GM23338 (cell line): ENCODE results near the gene RPS4Y2. TPM values are rescaled to one million over a fixed set of nuclear protein-coding genes. Genes with fewer than 3 reads are reported as not detected.

Experiments used
- ATAC-seq: fragments of 200-7000 bp; cut with Tn5 transposase; 3 replicates; pipeline ENCODE4 v1.9.1; 2020
- DNase-seq: peaks from one replicate; pipeline ENCODE4 v3.0.0-alpha.2; 2015; ENCODE audit warnings: low spot score
- H2AFZ ChIP-seq: fragments of 200-600 bp; sonication (generic); 2 replicates; pipeline ENCODE4 v1.8.0; 2016; ENCODE audit warnings: antibody characterized with exemption, mild to moderate bottlenecking, moderate library complexity
- H3F3A ChIP-seq: fragments of 200-600 bp; sonication (generic); replicated peaks from 2 replicates; pipeline ENCODE4 v1.8.0; 2017; ENCODE audit warnings: antibody characterized with exemption, mixed run types, low read depth
- H3K27ac ChIP-seq: fragments of 200-600 bp; sonication (generic); 2 replicates; pipeline ENCODE4 v1.6.1; 2016; ENCODE audit warnings: low read depth
- H3K27me3 ChIP-seq: fragments of 200-600 bp; sonication (generic); 2 replicates; pipeline ENCODE4 v1.8.0; 2016; ENCODE audit warnings: mild to moderate bottlenecking, mixed run types, moderate library complexity; ENCODE audit not compliant: insufficient read depth
- H3K36me3 ChIP-seq: fragments of 200-600 bp; sonication (generic); 2 replicates; pipeline ENCODE4 v1.8.0; 2016; ENCODE audit warnings: mild to moderate bottlenecking; ENCODE audit not compliant: insufficient read depth
- H3K4me1 ChIP-seq: fragments of 200-600 bp; sonication (generic); 2 replicates; pipeline ENCODE4 v1.8.0; 2016; ENCODE audit warnings: mild to moderate bottlenecking, moderate library complexity; ENCODE audit not compliant: insufficient read depth
- H3K4me2 ChIP-seq: fragments of 200-600 bp; sonication (generic); 2 replicates; pipeline ENCODE4 v1.7.1; 2017; ENCODE audit warnings: mixed run types
- H3K4me3 ChIP-seq: fragments of 200-600 bp; sonication (generic); 2 replicates; pipeline ENCODE4 v1.6.1; 2016; ENCODE audit warnings: mixed run types
- H3K79me2 ChIP-seq: fragments of 200-600 bp; sonication (generic); replicated peaks from 2 replicates; pipeline ENCODE4 v1.8.0; 2017; ENCODE audit warnings: mild to moderate bottlenecking; ENCODE audit not compliant: insufficient read depth
- H3K9me2 ChIP-seq: fragments of 200-600 bp; sonication (generic); 2 replicates; pipeline ENCODE4 v1.8.0; 2017; ENCODE audit not compliant: insufficient read depth
- H4K20me1 ChIP-seq: fragments of 200-600 bp; sonication (generic); replicated peaks from 2 replicates; pipeline ENCODE4 v1.8.0; 2017; ENCODE audit warnings: mild to moderate bottlenecking; ENCODE audit not compliant: insufficient read depth
- H3K27ac Mint-ChIP-seq: 2 replicates; pipeline ENCODE4 v1.8.0; 2020; ENCODE audit warnings: inconsistent platforms, mild to moderate bottlenecking, moderate library complexity, mixed read lengths
- H3K27me3 Mint-ChIP-seq: 3 replicates; pipeline ENCODE4 v1.8.0; 2022; ENCODE audit warnings: low read depth, mild to moderate bottlenecking, moderate library complexity, mixed read lengths, inconsistent platforms; ENCODE audit not compliant: insufficient read depth, poor library complexity
- H3K36me3 Mint-ChIP-seq: 3 replicates; pipeline ENCODE4 v1.8.0; 2021; ENCODE audit warnings: low read depth, mild to moderate bottlenecking, inconsistent platforms, moderate library complexity, mixed read lengths
- H3K4me1 Mint-ChIP-seq: 3 replicates; pipeline ENCODE4 v1.8.0; 2020; ENCODE audit warnings: mild to moderate bottlenecking, inconsistent platforms, mixed read lengths
- H3K4me3 Mint-ChIP-seq: 3 replicates; pipeline ENCODE4 v1.8.0; 2021; ENCODE audit warnings: moderate library complexity, mild to moderate bottlenecking, inconsistent platforms, mixed read lengths
- H3K9me3 Mint-ChIP-seq: 3 replicates; pipeline ENCODE4 v1.8.0; 2020; ENCODE audit warnings: moderate library complexity, mild to moderate bottlenecking, inconsistent platforms, mixed read lengths
- CTCF ChIP-seq, 2 experiments: fragments of 200-600 bp in 1 of 2; sonication (generic) in 1 of 2; conservative IDR thresholded peaks; 2 replicates each; pipeline versions ENCODE4 v1.5.1 to v1.6.1; 2016 to 2017; ENCODE audit warnings: antibody characterized with exemption in 2 of 2, low read depth in 2 of 2, mild to moderate bottlenecking in 2 of 2, moderate library complexity in 1 of 2
- EZH2 ChIP-seq: fragments of 200-600 bp; sonication (generic); IDR thresholded peaks from one replicate; pipeline ENCODE4 v1.8.0; 2017; ENCODE audit warnings: antibody characterized with exemption, mild to moderate bottlenecking, low read depth; ENCODE audit not compliant: unreplicated experiment
- EZH2phosphoT487 ChIP-seq: fragments of 200-600 bp; sonication (generic); IDR thresholded peaks from one replicate; pipeline ENCODE4 v1.8.1; 2018; ENCODE audit warnings: antibody characterized with exemption; ENCODE audit not compliant: unreplicated experiment
- JUNB ChIP-seq: IDR thresholded peaks from one replicate; pipeline ENCODE4 v1.6.1; 2016; ENCODE audit warnings: antibody characterized with exemption; ENCODE audit not compliant: unreplicated experiment
- POLR2AphosphoS5 ChIP-seq: IDR thresholded peaks from 2 replicates; pipeline ENCODE4 v1.6.1; 2016; ENCODE audit warnings: antibody characterized with exemption, low read depth
- REST ChIP-seq: IDR thresholded peaks from one replicate; pipeline ENCODE4 v1.6.1; 2018; ENCODE audit warnings: antibody characterized with exemption; ENCODE audit not compliant: unreplicated experiment
- STAT1 ChIP-seq: IDR thresholded peaks from one replicate; pipeline ENCODE4 v1.6.1; 2016; ENCODE audit warnings: antibody characterized with exemption; ENCODE audit not compliant: unreplicated experiment
- ZNF114 ChIP-seq: fragments of 250-450 bp; sonication (Bioruptor Pico); IDR thresholded peaks from 2 replicates; pipeline ENCODE4 v1.5.0; 2020; ENCODE audit warnings: mild to moderate bottlenecking, moderate library complexity
- polyA plus RNA-seq: library from polyadenylated mRNA; unstranded; fragments of >200 nt; fragmentation: Nextera tagmentation; extraction: Ambion mirVana; gene quantifications from 2 replicates; pipeline ENCODE4 v1.2.1, GENCODE V29; 2016
- total RNA-seq: library from RNA; depleted of rRNA; stranded (reverse); fragments of >200 nt; shearing (Covaris generic); gene quantifications from 2 replicates; pipeline ENCODE4 v1.2.3, GENCODE V29; 2014
- TF ChIP-seq, protein P1 (sequence below): IDR thresholded peaks from 2 replicates; pipeline ENCODE4 v1.6.1; 2016; ENCODE audit warnings: antibody characterized with exemption

The RPS4Y2 gene
- total and polyA plus RNA-seq, 2 experiments from 2014 or later = not detected

- TF ChIP-seq REST (no peak), EZH2phosphoT487 (no peak), EZH2 (no peak), CTCF (conservative IDR thresholded peaks at IDR 0.05; ENCODE audit: low read depth in 2 of 2) (no peak)
- TF ChIP-seq, protein P1, sequence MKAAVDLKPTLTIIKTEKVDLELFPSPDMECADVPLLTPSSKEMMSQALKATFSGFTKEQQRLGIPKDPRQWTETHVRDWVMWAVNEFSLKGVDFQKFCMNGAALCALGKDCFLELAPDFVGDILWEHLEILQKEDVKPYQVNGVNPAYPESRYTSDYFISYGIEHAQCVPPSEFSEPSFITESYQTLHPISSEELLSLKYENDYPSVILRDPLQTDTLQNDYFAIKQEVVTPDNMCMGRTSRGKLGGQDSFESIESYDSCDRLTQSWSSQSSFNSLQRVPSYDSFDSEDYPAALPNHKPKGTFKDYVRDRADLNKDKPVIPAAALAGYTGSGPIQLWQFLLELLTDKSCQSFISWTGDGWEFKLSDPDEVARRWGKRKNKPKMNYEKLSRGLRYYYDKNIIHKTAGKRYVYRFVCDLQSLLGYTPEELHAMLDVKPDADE = no peak
Observed at GRCh38 chrY:20781408-20781807, 25.5 kb downstream of the RPS4Y2 start (continued).

GRCh38 chrY:20784965-20785364 lies 29.1 kb downstream of the RPS4Y2 start:
- no peaks in the 10 kb centered on the region for H3K36me3 ChIP-seq
- H3K27ac Mint-ChIP-seq = no peak overlapping the region
- H3K27me3 ChIP-seq = no peaks in the 10 kb centered on the region
- H3K27me3 Mint-ChIP-seq = no peaks in the 10 kb centered on the region
- H3K4me1 Mint-ChIP-seq = no peaks in the 10 kb centered on the region
- ATAC-seq (no peak), DNase-seq (no peak)
- no peak overlapping the region for H3K4me2 ChIP-seq
- H3K79me2 ChIP-seq = no peaks in the 10 kb centered on the region
- no peaks in the 10 kb centered on the region for H3K9me2 ChIP-seq
- H2AFZ ChIP-seq = no peak overlapping the region
- no peak for TF ChIP-seq CTCF (conservative IDR thresholded peaks at IDR 0.05; ENCODE audit: low read depth in 2 of 2)
- no peak for TF ChIP-seq JUNB
- no peak for TF ChIP-seq STAT1
- TF ChIP-seq POLR2AphosphoS5 = no peak
- TF ChIP-seq ZNF114 (CRISPR knock-in tag) = no peak
- H3F3A ChIP-seq = no peaks in the 10 kb centered on the region
- no peaks in the 10 kb centered on the region for H3K4me1 ChIP-seq
- no peak overlapping the region for H3K27ac ChIP-seq
- H3K4me3 Mint-ChIP-seq = no peak overlapping the region
- H3K36me3 Mint-ChIP-seq = no peaks in the 10 kb centered on the region
- peaks cover 88% of the 10 kb centered on the region for H3K9me3 Mint-ChIP-seq
- no peaks in the 10 kb centered on the region for H4K20me1 ChIP-seq
- no peak overlapping the region for H3K4me3 ChIP-seq
